Mesangial cell (primary cell): ENCODE results near the gene KRT86. TPM values are rescaled to one million over a fixed set of nuclear protein-coding genes. Genes with fewer than 3 reads are reported as not detected.

ENCODE experiments used
- total RNA-seq: library from RNA; depleted of rRNA; stranded (reverse); fragments of >200 nt; gene quantifications from 2 replicates; pipeline ENCODE4 v1.2.3, GENCODE V29; 2015

The KRT86 gene
- 0.13 and 0.16 TPM in 2 replicates for total RNA-seq

GRCh38 chr12:52274521-52275120 lies at the start of gene KRT86:
KRT86 (plus strand) TSS chr12:52274645; CDS start chr12:52301917, 27,272 bp downstream.

GRCh38 chr12:52232674-52233461 lies 41.6 kb upstream of the KRT86 start, which contains the start of gene KRT7:
KRT7 (plus strand) TSS chr12:52233243; CDS start chr12:52233297, 54 bp downstream.

GRCh38 chr12:52291267-52291935 lies 17.0 kb downstream of the KRT86 start, which contains the start of gene KRT81:
KRT81 (minus strand) TSS chr12:52291534; CDS start chr12:52291465, 69 bp downstream.

GRCh38 chr12:52320784-52321400 lies 46.4 kb downstream of the KRT86 start, which contains the start of gene KRT83:
KRT83 (minus strand) TSS chr12:52321398; CDS start chr12:52321335, 63 bp downstream.

Other genes starting within 250 kb of the KRT86 start
- gene NR4A1, start 223.2 kb upstream of the KRT86 start, total RNA-seq, result 3.8 and 6.4 TPM in 2 replicates
- gene ATG101, start 204.7 kb upstream of the KRT86 start, total RNA-seq, result 33.8 and 52.6 TPM in 2 replicates
- not detected in 2 replicates for gene SMIM41, start 194.9 kb upstream of the KRT86 start, total RNA-seq
- gene KRT80, start 82.6 kb upstream of the KRT86 start, total RNA-seq, result 14.8 and 16.4 TPM in 2 replicates
- 67.6 and 135 TPM in 2 replicates for gene KRT7, start 41.4 kb upstream of the KRT86 start, total RNA-seq
- gene KRT81, start 16.9 kb downstream of the KRT86 start, total RNA-seq, result 1.0 TPM in 1 of 2 replicates, not detected in the other
- gene KRT83, start 46.8 kb downstream of the KRT86 start, total RNA-seq, result not detected in 2 replicates
- not detected in 2 replicates for gene KRT85, start 92.8 kb downstream of the KRT86 start, total RNA-seq
- gene KRT84, start 111.0 kb downstream of the KRT86 start, total RNA-seq, result not detected in 2 replicates
- not detected in 2 replicates for gene KRT82, start 131.7 kb downstream of the KRT86 start, total RNA-seq
- not detected in 2 replicates for gene KRT75, start 159.7 kb downstream of the KRT86 start, total RNA-seq
- gene KRT6B, start 177.5 kb downstream of the KRT86 start, total RNA-seq, result not detected in 2 replicates
- gene KRT6C, start 199.2 kb downstream of the KRT86 start, total RNA-seq, result not detected in 2 replicates
- not detected in 2 replicates for gene KRT6A, start 218.6 kb downstream of the KRT86 start, total RNA-seq
- gene KRT5, start 245.7 kb downstream of the KRT86 start, total RNA-seq, result not detected in 2 replicates